Sigmoid colon (tissue), 4 donors: ENCODE measurements around the gene DUT.

Source experiments
- POLR2A ChIP-seq, 2 donors: fragments of 450-650 bp; IDR thresholded peaks; one replicate each; pipeline ENCODE4 v1.6.1; 2016; ENCODE audit warnings: antibody characterized with exemption in 2 of 2, mild to moderate bottlenecking in 2 of 2, moderate library complexity in 2 of 2
- POLR2AphosphoS5 ChIP-seq, 4 donors: sonication (generic); formaldehyde crosslinking; IDR thresholded peaks; one replicate each; pipeline ENCODE4 v1.6.1; 2017; ENCODE audit warnings: antibody characterized with exemption in 4 of 4
- TF ChIP-seq, protein P1 (sequence below), 4 experiments: fragments of 450-650 bp in 3 of 4; fragments of 200-600 bp in 1 of 4; IDR thresholded peaks; one replicate each; pipeline ENCODE4 v1.5.1; 2016 to 2019; ENCODE audit warnings: antibody characterized with exemption in 4 of 4, mild to moderate bottlenecking in 3 of 4, moderate library complexity in 2 of 4

GRCh38 chr15:48318131-48318530 is 13.1 kb upstream of the DUT start:
- TF ChIP-seq, protein P1, sequence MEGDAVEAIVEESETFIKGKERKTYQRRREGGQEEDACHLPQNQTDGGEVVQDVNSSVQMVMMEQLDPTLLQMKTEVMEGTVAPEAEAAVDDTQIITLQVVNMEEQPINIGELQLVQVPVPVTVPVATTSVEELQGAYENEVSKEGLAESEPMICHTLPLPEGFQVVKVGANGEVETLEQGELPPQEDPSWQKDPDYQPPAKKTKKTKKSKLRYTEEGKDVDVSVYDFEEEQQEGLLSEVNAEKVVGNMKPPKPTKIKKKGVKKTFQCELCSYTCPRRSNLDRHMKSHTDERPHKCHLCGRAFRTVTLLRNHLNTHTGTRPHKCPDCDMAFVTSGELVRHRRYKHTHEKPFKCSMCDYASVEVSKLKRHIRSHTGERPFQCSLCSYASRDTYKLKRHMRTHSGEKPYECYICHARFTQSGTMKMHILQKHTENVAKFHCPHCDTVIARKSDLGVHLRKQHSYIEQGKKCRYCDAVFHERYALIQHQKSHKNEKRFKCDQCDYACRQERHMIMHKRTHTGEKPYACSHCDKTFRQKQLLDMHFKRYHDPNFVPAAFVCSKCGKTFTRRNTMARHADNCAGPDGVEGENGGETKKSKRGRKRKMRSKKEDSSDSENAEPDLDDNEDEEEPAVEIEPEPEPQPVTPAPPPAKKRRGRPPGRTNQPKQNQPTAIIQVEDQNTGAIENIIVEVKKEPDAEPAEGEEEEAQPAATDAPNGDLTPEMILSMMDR (IDR thresholded peaks at IDR 0.05) = no peak
- no peak for TF ChIP-seq POLR2AphosphoS5 (IDR thresholded peaks at IDR 0.05)
- TF ChIP-seq POLR2A (IDR thresholded peaks at IDR 0.05) = no peak
